Stimulated activated CD8-positive, alpha-beta memory T cell treated with anti-CD3 and anti-CD28 coated beads, Interleukin-4, amount 100 ng/mL, for 1 hour (primary cell): ENCODE data around the gene SLCO1B3.
"Not testable (repeated sequence)": the region's sequence is repeated elsewhere in the genome, so short reads cannot be mapped to it uniquely, and the experiment has no call there.

ENCODE experiments used
- DNase-seq, 2 donors: peaks; one replicate each; pipeline ENCODE4 v3.0.0-alpha.2; 2020; ENCODE audit warnings: low read depth in 2 of 2, low spot score in 1 of 2

Gene SLCO1B3, protein sequence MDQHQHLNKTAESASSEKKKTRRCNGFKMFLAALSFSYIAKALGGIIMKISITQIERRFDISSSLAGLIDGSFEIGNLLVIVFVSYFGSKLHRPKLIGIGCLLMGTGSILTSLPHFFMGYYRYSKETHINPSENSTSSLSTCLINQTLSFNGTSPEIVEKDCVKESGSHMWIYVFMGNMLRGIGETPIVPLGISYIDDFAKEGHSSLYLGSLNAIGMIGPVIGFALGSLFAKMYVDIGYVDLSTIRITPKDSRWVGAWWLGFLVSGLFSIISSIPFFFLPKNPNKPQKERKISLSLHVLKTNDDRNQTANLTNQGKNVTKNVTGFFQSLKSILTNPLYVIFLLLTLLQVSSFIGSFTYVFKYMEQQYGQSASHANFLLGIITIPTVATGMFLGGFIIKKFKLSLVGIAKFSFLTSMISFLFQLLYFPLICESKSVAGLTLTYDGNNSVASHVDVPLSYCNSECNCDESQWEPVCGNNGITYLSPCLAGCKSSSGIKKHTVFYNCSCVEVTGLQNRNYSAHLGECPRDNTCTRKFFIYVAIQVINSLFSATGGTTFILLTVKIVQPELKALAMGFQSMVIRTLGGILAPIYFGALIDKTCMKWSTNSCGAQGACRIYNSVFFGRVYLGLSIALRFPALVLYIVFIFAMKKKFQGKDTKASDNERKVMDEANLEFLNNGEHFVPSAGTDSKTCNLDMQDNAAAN

GRCh38 chr12:20810487-20810886 is at the start of gene SLCO1B3:
TSS of gene SLCO1B3 (plus strand) at chr12:20810705. CDS start at chr12:20815739, 5,034 bp downstream.
- no peak for DNase-seq

DNA sequence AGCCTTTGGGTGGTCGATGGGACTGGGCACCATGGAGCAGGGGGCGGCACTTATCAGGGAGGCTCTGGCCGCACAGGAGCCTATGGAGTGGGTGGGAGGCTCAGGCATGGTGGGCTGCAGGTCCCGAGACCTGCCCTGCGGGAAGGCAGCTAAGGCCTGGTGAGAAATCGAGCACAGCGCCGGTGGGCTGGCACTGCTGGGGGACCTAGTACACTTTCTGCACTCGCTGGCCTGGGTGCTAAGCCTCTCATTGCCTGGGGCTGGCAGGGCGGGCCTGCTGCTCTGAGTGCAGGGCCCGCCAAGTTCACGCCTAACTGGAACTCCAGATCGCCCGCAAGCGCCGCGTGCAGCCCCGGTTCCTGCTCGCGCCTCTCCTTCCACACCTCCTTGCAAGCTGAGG is 33.1 kb upstream of the SLCO1B3 start:
- no peak for DNase-seq

- no peak for DNase-seq
Observed at GRCh38 chr12:20778969-20779368, 31.5 kb upstream of the SLCO1B3 start.

- DNase-seq = not testable (repeated sequence)
Observed at GRCh38 chr12:20779971-20780370, 30.5 kb upstream of the SLCO1B3 start.

GRCh38 chr12:20783796-20784357 is 26.6 kb upstream of the SLCO1B3 start:
- DNase-seq = not testable (repeated sequence)

DNA sequence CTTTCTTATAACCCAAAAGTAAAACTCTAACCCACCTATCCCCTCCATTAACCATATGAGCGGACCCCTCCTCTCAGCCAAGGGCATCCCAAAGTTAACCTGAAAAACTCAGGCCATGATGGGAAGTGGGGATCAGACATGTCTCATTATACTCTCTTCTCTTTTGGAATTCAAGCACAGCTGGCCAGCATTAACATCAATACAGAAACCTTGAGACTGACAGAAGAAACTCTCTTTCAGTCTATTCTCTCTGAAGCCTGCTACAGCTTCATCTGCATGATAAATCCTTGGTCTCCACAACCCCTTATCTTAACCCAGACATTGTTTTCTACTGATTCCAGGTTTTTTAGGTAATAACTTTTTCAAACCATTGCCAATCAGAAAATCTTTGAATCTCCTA is 17.5 kb upstream of the SLCO1B3 start:
- DNase-seq = no peak

GRCh38 chr12:20798554-20798953 is 12.0 kb upstream of the SLCO1B3 start:
- no peak for DNase-seq

GRCh38 chr12:20800160-20800559 is 10.3 kb upstream of the SLCO1B3 start:
- DNase-seq = no peak

GRCh38 chr12:20801035-20801434 is 9.5 kb upstream of the SLCO1B3 start:
- no peak for DNase-seq

DNA sequence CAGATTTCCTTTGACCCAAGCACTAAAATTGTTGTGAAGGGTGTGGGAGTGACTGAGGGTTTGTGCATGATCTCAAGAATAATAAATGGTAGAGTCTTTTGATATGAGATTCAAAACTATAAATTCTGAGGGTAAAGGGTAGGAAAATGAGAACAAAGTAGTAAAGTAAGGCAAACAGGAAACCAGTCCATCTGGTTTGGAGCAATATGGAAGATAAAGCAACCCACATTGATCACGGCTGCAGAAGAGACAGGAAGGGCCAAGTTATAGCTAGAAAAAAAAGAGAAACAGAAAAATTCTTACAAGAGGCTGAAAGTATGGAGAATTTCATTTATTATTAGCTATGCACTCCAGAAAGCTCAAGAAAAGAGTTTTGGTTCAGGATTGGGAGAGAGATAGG is 4.6 kb upstream of the SLCO1B3 start:
- no peak for DNase-seq

DNA sequence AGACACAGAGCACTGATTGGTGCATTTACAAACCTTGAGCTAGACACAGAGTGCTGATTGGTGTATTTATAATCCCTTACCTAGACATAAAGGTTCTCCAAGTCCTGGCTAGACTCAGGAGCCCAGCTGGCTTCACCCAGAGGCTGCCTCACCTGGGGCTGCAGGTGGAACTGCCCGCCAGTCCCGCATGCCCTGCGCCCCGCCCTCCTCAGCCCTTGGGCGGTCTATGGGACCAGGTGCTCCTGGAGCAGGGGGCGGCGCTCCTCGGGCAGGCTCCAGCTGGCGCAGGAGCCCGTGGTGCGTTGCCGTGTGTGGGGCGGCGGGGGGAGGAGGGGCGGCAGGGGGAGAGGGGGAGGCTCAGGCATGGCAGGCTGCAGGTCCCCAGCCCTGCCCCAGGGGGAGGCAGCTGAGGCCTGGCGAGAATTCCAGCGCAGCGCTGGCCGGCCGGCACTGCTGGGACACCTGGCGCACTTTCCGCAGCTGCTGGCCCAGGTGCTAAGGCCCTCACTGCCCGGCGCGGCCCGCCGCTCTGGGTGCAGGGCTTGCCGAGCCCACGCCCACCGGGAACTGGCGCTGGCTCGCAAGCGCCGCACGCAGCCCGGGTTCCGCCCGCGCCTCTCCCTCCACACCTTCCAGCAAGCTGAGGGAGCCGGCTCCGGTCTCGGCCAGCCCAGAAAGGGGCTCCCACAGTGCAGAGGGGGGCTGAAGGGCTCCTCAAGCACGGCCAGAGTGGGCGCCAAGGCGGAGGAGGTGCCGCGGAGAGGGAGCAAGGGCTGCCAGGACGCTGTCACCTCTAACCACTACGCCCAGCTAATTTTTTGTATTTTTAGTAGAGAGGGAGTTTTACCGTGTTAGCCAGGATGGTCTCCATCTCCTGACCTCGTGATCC is 3.1 kb upstream of the SLCO1B3 start:
- no peak for DNase-seq

DNA sequence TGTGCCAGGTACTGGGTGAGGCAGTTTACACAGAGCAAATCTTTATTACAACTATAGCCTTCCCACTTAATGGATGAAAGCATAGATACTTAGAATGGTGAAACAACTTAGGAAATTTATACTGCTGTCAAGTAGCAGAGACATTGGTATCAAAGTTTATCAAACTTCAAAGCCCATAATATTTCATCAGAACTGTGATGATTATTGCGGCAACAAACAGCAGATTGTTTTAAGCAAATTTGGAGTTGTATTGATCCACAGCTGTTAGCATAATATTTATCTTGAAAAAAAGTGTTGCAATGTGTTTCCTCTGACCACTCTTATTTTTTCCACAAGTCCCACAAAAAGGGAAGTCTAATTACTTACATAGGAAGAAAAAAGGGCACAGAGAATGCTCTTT is 2.0 kb upstream of the SLCO1B3 start:
- DNase-seq = no peak

GRCh38 chr12:20815574-20815973 is 5.1 kb downstream of the SLCO1B3 start:
- no peak for DNase-seq

- DNase-seq = no peak
Observed at GRCh38 chr12:20822415-20822814, 11.9 kb downstream of the SLCO1B3 start.

DNA sequence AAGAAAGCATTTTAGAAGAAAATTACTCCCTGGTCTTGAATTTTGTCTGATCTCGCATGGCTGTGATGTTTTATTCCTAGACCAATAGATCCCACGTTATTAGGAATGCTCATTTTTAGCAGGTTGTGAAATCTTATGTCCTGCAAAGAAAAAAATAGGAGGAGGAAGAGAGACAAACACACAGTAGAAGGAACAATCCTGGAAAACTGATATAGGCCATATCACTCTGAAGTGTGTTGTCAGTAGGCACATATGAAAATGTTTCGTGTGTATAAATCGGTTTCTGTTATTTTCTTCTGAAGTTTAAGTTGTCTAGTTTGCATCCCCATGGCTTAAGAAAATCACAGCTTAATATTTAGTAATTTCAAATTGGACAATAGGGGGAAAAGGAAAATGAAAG is 12.4 kb downstream of the SLCO1B3 start:
- no peak for DNase-seq

DNA sequence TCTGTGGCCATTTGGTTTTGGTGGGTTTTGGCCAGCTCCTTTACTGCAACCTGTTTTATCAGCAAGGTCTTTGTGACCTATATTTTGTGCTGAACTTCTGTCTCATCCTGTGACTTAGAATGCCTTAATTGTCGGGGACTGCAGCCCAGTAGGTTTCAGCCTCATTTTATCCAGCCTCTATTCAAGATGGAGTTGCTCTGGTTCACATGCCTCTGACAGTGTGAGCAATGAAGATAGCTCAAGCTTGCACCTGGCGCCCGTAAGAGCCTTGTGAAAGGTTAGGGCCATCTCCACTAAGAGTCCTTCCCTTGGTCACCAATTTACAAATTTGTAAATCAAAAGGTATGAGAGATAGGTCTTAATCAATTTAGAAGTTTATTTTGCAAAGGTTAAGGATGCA is 19.4 kb downstream of the SLCO1B3 start:
- DNase-seq = no peak

- no peak for DNase-seq
Observed at GRCh38 chr12:20830456-20830855, 20.0 kb downstream of the SLCO1B3 start.

DNA sequence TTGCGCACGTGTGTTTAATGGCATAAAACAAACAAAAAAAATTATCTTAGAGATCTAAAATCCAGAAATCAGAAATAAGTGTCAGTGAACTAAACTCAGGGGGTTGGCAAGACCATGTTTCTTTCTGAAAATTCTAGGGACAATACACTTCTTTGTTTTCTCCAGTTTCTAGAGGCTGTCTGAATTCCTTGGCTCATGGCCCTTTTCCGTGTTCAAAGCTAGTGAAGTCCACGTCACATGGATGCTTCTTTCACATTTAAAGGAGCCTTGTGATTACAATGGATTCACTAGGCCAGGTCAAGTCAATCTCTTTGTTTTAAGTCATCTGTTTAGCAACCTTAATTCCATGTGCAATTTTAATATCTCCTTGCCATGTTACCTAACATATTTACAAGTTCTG is 22.4 kb downstream of the SLCO1B3 start:
- DNase-seq = no peak

GRCh38 chr12:20852649-20853048 is 42.1 kb downstream of the SLCO1B3 start:
- DNase-seq = no peak

- no peak for DNase-seq
Observed at GRCh38 chr12:20863056-20863455, 52.6 kb downstream of the SLCO1B3 start.

- no peak for DNase-seq
Observed at GRCh38 chr12:20865873-20866272, 55.4 kb downstream of the SLCO1B3 start.
